Transverse colon (tissue), 4 donors: ENCODE results near the gene MAN1B1. TPM values are rescaled to one million over a fixed set of nuclear protein-coding genes. Genes with fewer than 3 reads are reported as not detected.
A peak's percentile ranks its signal among the peaks of the same experiment; 100 is the strongest.

Source experiments
- DNase-seq: peaks from one replicate; pipeline ENCODE4 v3.0.0-alpha.2; 2019
- H3K27ac ChIP-seq, 4 donors: fragments of 200-600 bp; sonication (generic); 2 replicates each; pipeline ENCODE4 v1.5.1; 2016 to 2018; ENCODE audit warnings: inconsistent platforms in 4 of 4
- H3K27me3 ChIP-seq: fragments of 200-600 bp; sonication (generic); 2 replicates; pipeline ENCODE4 v1.5.1; 2017; ENCODE audit warnings: inconsistent platforms
- H3K36me3 ChIP-seq, 4 donors: fragments of 200-600 bp; sonication (generic); 2 replicates each; pipeline ENCODE4 v1.5.1; 2017 to 2019; ENCODE audit warnings: inconsistent platforms in 4 of 4
- H3K4me1 ChIP-seq, 4 donors: fragments of 200-600 bp; sonication (generic); 2 replicates each; pipeline ENCODE4 v1.5.1; 2017 to 2020; ENCODE audit warnings: inconsistent platforms in 4 of 4
- H3K4me3 ChIP-seq, 4 donors: fragments of 200-600 bp; sonication (generic); 1 replicate in 1 of 4; 2 replicates in 3 of 4; pipeline versions ENCODE4 v1.5.1 to v1.6.1; 2017 to 2019; ENCODE audit warnings: inconsistent platforms in 4 of 4
- H3K9me3 ChIP-seq, 2 donors: fragments of 200-600 bp; sonication (generic); 2 replicates each; pipeline ENCODE4 v1.5.1; 2017 to 2019; ENCODE audit warnings: inconsistent platforms in 2 of 2
- EP300 ChIP-seq: sonication (generic); formaldehyde crosslinking; IDR thresholded peaks from one replicate; pipeline ENCODE4 v1.6.1; 2017; ENCODE audit warnings: antibody characterized with exemption, low read depth
- POLR2A ChIP-seq: fragments of 450-650 bp; IDR thresholded peaks from one replicate; pipeline ENCODE4 v1.6.1; 2016; ENCODE audit warnings: antibody characterized with exemption, mild to moderate bottlenecking, moderate library complexity
- POLR2AphosphoS5 ChIP-seq, 3 donors: sonication (generic); formaldehyde crosslinking; IDR thresholded peaks; one replicate each; pipeline ENCODE4 v1.6.1; 2016; ENCODE audit warnings: antibody characterized with exemption in 3 of 3
- WGBS, 2 donors: methylation state at CpG; one replicate each; pipeline ENCODE4 v1.1.5; 2018; ENCODE audit warnings: low coverage in 1 of 2; 5-methylcytosine and 5-hydroxymethylcytosine counted together
- in situ Hi-C, 4 donors: fragments of 200-750 bp; cut with MboI; loops; one replicate each; pipeline versions ENCODE4 v1.15.0 to v1.15.1; 2017; ENCODE audit warnings: low sequenced_read_pairs in 3 of 4, low pct_ligation_motif_present in 1 of 4, low pct_unique_long_range_greater_than_20kb in 1 of 4
- intact Hi-C: fragments of 100-400 bp; cut with DNase I; formaldehyde crosslinking; loops from one replicate; pipeline ENCODE4 v1.15.1; 2023; ENCODE audit warnings: low total_unique reads
- total RNA-seq, 4 donors: library from RNA; depleted of rRNA; stranded (reverse); fragments of >200 nt; gene quantifications; one replicate each; pipeline ENCODE4 v1.1.0, GENCODE V29; 2016
- TF ChIP-seq, protein P1 (sequence below), 5 experiments: fragments of 200-600 bp in 3 of 5; fragments of 450-650 bp in 2 of 5; sonication (generic) in 3 of 5; IDR thresholded peaks; 1 replicate in 2 of 5; 2 replicates in 3 of 5; pipeline ENCODE4 v1.5.1; 2016 to 2017; ENCODE audit warnings: antibody characterized with exemption in 5 of 5, inconsistent platforms in 3 of 5, mild to moderate bottlenecking in 2 of 5, moderate library complexity in 1 of 5

The MAN1B1 gene
- total RNA-seq, 4 donors from 2014 or later, result 56.5 to 106 (median 70.0) TPM

DNA sequence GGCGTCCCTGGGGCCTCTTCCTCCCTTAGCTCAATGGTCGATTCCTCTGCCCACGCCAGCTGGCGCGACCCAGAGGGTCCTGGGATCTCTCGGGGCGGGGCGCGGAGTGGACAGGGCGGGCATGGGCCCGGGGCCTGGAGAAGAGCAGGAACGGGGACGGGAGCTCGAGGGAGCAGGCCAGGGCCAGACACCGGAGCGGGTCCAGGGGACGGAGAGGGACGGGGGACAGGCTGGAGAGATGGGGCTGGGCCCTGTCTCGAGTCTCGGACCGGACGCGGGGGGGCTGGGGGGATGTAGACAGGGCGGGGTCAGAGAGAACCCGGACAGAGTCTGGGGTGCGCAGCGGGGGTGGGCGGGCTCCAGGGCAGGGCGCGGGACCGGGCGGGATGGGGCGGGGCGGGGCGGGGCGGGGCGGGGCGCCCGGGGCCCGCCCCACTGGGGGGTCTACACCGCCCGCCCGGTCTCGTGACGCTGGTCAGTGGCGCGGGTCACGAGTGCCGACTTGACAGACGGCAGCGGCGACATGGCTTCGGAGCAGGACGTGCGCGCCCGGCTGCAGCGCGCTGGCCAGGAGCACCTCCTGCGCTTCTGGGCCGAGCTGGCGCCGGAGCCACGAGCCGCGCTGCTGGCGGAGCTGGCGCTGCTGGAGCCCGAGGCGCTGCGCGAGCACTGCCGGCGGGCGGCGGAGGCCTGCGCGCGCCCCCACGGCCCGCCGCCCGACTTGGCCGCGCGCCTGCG, 9.6 kb upstream of the MAN1B1 start, which contains the start of gene UAP1L1:
Gene UAP1L1 (plus strand): TSS at position 508 of the 738 bp plus-strand sequence. CDS start 16 bp downstream, at position 524.
- Histone ChIP-seq H3K4me3 (peak within 1 kb of the TSS; percentile 43 to 74 (median 58)), H3K9me3 (no peaks in the 10 kb centered on the region), H3K36me3 (no peaks in the 10 kb centered on the region), H3K27me3 (peaks cover 23% of the 10 kb centered on the region), H3K4me1 (peaks cover 16 to 32% (median 24%) of the 10 kb centered on the region in 4 donors), H3K27ac (peak within 1 kb of the TSS; percentile 63 to 73 (median 66))
- 2% methylated on average over 30 of the region's 87 CpGs; no CpG with 5 or more reads in 1 of the 2 donors for WGBS, 2 donors
- TF ChIP-seq POLR2AphosphoS5 (IDR thresholded peaks at IDR 0.05) (peak; percentile 25 to 64 (median 58)), POLR2A (no peak), EP300 (no peak)
- peak; percentile 81 for DNase-seq
- in situ Hi-C loops, result no loop called here
- intact Hi-C loops, result no loop called here

DNA sequence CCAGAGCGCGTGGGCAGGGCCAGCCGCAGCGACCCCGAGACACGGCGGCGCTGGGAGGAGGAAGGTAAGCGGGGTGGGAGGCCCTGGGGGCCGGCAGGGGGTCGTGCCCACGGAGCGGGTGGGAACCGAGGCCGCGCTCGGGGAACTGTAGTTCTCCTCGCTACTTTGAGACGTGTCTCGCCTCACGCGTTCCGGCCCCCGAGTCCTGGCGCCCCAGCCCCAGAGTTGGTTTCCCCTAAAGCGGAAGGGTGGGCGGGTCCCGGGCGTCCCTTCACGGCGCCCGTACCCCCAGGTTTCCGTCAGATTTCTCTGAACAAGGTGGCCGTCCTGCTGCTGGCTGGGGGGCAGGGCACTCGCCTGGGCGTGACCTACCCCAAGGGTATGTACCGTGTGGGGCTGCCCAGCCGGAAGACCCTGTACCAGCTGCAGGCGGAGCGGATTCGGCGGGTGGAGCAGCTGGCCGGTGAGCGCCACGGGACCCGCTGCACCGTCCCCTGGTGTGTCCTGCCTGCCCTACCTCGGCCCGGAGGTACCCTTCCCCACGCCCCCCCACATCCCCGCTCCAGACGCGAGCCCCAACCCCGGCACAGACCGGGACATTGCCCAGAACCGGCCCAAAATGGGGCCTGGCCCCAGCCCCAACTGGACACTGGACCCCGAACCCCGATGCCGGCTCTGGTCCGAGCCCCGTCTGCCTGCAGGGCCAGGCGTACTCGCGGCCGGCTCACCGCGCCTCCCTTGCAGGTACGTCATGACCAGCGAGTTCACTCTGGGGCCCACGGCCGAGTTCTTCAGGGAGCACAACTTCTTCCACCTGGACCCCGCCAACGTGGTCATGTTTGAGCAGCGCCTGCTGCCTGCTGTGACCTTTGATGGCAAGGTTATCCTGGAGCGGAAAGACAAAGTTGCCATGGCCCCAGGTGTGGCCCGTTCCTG, 8.8 kb upstream of the MAN1B1 start:
- intact Hi-C loops, result no loop called here
- DNase-seq, result peak; percentile 59
- H3K27me3 ChIP-seq, result peaks cover 23% of the 10 kb centered on the region

GRCh38 chr9:137078701-137079400, 7.9 kb upstream of the MAN1B1 start:
- 55% methylated on average over 22 of the region's 51 CpGs; no CpG with 5 or more reads in 1 of the 2 donors for WGBS, 2 donors
- DNase-seq, result peak; percentile 58
- Histone ChIP-seq H3K27me3 (peaks cover 23% of the 10 kb centered on the region), H3K4me3 (peak overlapping the region in 2 of 4 donors; percentile 45 to 71), H3K9me3 (no peaks in the 10 kb centered on the region), H3K36me3 (no peaks in the 10 kb centered on the region), H3K4me1 (peaks cover 16 to 33% (median 24%) of the 10 kb centered on the region in 4 donors), H3K27ac (peak overlapping the region in 3 of 4 donors; percentile 45 to 70 (median 63))
- in situ Hi-C loops (no loop called here), intact Hi-C loops (no loop called here)
- TF ChIP-seq POLR2AphosphoS5 (IDR thresholded peaks at IDR 0.05), result peak in 1 of 3 donors; percentile 27
- TF ChIP-seq, protein P1, sequence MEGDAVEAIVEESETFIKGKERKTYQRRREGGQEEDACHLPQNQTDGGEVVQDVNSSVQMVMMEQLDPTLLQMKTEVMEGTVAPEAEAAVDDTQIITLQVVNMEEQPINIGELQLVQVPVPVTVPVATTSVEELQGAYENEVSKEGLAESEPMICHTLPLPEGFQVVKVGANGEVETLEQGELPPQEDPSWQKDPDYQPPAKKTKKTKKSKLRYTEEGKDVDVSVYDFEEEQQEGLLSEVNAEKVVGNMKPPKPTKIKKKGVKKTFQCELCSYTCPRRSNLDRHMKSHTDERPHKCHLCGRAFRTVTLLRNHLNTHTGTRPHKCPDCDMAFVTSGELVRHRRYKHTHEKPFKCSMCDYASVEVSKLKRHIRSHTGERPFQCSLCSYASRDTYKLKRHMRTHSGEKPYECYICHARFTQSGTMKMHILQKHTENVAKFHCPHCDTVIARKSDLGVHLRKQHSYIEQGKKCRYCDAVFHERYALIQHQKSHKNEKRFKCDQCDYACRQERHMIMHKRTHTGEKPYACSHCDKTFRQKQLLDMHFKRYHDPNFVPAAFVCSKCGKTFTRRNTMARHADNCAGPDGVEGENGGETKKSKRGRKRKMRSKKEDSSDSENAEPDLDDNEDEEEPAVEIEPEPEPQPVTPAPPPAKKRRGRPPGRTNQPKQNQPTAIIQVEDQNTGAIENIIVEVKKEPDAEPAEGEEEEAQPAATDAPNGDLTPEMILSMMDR (IDR thresholded peaks at IDR 0.05), result no peak

More for the DNA sequence above, 8.8 kb upstream of the MAN1B1 start:
- no peaks in the 10 kb centered on the region for H3K36me3 ChIP-seq
- in situ Hi-C loops, result no loop called here
- peak overlapping the region; percentile 43 to 74 (median 58) for H3K4me3 ChIP-seq
- no peaks in the 10 kb centered on the region for H3K9me3 ChIP-seq
- WGBS, 2 donors, result 0 to 24% methylated on average over 18 to 42 of the region's 76 CpGs
- no peak for TF ChIP-seq POLR2AphosphoS5 (IDR thresholded peaks at IDR 0.05)
- TF ChIP-seq, protein P1 (IDR thresholded peaks at IDR 0.05), result no peak
- TF ChIP-seq EP300, result no peak
- TF ChIP-seq POLR2A, result no peak
- H3K4me1 ChIP-seq, result peaks cover 16 to 32% (median 24%) of the 10 kb centered on the region in 4 donors
- H3K27ac ChIP-seq, result peak overlapping the region; percentile 56 to 73 (median 66)

DNA sequence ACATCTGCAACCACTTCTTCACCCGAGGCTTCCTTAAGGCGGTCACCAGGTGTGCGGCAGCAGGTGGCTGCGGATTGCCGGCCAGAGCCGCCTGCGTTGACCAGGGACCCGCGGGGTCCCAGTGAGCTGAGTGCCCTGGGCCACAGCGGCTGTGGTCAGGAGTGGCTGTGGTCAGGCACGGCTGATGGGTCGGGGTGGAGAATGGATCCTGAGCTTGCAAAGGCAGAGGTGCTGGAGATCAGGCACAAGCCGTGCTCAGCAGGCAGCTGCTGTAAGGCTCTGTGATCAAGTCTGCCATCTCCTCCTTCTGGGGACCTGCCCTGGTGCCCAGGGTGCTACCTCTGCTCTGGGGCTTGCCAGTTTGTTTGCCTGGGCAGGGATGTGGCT, 7.4 kb upstream of the MAN1B1 start:
- Histone ChIP-seq H3K27ac (no peak overlapping the region), H3K36me3 (no peaks in the 10 kb centered on the region), H3K27me3 (peaks cover 23% of the 10 kb centered on the region), H3K4me1 (peaks cover 16 to 33% (median 24%) of the 10 kb centered on the region in 4 donors), H3K4me3 (no peak overlapping the region), H3K9me3 (no peaks in the 10 kb centered on the region)
- intact Hi-C loops, result no loop called here
- no peak for DNase-seq
- WGBS, 2 donors, result 56% methylated on average over 13 of the region's 13 CpGs; no CpG with 5 or more reads in 1 of the 2 donors
- TF ChIP-seq EP300 (no peak), POLR2AphosphoS5 (IDR thresholded peaks at IDR 0.05) (no peak), POLR2A (no peak)
- TF ChIP-seq, protein P1 (IDR thresholded peaks at IDR 0.05), result no peak
- in situ Hi-C loops, result no loop called here
